DMS79 (cell line): Measurements from ENCODE around the gene VIPR2.

Experiments
- DNase-seq: peaks from one replicate; lab custom pipeline; 2025; lab: John Stamatoyannopoulos, UW

The VIPR2 gene

DNA sequence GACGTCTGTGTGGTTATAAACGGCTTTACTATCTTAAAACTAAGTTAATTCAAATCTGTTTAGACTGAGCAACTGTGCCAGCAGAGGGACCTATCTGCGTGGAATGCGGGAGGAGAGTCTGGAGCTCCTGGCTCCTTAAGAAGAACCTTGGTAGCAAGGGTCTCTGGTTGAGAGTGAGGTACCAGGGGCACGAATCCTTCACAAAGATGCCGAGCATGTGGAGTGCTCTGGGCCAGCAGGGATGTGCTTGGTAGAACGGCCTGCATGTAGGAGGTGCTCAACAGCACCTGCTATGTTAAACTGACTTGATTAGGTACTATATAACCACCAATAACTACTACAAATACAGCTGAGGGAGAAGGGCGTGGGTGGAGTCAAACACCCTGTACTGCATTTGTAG lies 102.6 kb downstream of the VIPR2 start:
- DNase-seq = no peak

DNA sequence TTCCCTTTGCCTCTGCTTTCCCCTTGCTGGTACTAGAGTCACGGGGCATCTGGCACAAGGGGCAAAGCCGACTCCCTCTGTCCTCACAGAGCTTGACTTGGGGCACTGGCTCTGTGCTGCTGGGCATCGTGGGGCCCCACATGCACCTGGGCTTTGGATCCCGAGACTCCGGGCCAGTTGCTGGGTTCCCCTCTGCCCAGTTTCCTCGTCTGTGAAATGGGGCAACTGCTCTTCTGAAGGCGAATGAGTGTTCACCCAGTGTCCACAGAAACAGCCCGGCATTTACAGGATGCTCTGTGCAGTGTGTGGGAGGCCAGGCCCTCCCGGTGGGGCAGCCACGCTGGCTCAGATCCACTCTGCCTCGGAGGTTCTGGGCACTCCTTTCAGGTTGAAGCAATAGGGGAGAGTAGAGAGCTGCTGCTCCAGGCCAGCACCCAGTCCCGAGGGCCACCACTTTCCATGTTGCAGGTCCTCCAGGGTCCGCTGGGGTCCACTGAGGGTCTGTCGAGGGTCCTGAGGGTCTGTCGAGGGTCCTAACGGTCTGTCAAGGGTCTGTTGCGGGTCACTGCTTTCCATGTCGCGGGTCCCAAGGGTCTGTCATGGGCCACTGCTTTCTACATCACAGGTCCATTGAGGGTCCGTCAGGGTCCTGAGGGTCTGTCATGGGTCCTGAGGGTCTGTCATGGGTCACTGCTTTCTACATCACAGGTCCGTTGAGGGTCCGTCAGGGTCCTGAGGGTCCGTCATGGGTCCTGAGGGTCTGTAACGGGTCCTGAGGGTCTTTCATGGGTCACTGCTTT lies 103.6 kb downstream of the VIPR2 start:
- DNase-seq = no peak

DNA sequence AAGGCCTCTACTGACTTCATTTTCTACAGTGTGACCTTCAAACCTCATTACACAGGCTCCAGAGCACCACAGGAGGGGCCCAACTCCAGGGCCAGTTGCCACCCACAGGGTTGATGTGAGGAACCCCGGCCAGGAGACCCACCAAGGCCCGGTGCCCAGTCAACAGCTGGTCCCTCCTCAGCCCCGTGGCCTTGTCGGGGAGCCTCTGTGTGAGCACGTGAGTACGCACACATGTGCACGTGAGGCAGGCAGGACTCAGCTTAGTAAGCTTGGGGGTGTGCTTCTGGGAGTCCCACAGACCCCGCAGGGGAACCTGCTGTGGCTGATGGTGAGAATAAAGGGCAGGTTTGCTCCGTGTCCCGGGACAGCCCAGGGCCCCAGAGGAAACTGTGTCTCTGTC lies 104.5 kb downstream of the VIPR2 start:
- DNase-seq = no peak

DNA sequence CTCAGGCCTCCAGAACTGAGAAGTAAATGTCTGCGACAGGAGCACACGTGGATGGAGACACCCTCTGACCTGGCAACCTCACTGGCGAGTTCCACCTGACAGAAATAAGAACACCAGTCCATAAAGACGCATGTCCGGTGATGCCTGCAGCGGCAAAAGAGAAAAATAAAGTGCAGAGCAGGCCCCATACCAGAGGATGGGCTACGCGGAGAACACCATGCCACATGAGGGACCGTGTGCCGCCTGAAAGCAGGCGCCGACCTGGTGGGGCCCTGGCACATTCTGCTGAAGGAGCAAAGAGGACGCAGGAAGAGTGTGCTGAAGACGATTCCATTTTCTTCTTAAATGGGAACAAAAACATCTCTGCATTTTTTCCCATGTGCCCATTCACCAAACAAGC lies 105.0 kb downstream of the VIPR2 start:
- DNase-seq = no peak

DNA sequence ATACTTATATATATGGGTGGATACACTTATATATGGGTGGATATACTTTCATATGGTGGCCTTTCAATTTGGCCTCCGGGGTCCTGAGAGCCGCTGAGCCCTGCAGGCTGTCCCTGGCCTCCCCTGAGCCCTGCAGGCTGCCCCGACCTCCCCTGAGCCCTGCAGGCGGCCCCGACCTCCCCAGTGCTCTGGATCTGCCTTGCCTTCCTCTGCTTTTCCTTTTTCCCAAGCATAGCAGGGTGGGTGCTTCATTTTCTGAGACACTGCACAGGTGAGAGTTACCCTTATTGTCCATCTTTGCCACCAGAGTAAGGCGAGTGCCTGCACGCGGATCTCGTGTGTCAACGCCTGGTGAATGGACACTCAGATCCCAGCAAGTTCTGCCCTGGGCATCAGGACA lies 106.6 kb downstream of the VIPR2 start:
- no peak for DNase-seq

DNA sequence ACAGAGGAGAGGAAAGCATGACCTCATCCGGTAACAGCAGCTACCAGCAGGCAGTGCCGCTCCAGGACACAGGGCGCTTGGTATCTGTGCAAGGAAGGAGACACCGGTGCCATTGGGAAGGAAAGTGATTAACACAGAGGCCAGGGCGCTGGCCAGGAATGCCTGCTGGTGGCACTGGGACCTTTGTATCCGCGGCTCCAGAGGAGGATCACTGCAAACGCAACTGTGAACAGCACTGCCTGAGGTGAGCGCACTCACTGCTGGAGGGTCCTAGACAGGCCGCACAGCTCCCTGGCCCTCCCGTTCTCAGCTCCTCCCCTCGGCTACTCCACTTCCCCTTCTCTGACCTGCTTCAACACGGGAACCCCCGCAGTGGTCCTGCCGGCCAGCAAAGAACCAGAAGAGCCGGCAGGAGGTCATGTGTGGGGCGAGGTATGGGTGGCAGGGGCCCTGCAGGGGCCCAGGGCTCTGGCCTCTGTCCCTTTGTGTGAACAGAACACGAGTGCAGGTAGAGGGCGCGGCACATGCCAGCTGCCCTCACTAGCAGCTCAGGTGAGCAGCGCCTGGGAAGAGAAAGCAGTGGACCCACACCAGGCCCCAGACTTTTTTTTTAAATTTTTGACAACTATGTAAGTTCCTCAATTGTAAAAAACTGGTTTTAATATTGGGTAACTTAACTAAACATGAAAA lies 107.6 kb downstream of the VIPR2 start:
- DNase-seq = peak; percentile 70

DNA sequence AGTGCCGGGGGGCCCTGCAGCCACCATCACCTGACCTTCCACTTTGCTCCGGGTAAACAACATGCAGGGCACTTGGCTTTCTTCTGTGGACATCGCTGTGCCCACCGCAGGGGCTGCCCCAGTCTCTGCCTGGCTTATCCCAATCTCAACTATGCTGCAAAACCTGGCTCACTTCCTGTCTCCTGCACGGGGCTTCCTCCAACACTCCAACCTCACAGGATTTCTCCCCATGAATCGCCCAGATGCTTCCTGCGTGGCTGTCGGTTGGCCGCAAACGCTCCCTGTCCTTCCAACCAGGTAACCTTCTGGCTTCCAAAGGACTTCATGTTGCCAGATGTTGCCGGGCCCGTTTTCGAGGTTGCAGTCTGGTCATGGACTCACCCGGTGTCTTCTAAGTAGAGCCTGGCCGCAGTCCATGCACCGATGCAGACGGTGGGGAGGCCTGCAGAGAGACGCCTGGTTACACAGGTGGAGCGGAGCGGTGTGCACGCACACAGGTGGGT lies 109.0 kb downstream of the VIPR2 start:
- DNase-seq = no peak

DNA sequence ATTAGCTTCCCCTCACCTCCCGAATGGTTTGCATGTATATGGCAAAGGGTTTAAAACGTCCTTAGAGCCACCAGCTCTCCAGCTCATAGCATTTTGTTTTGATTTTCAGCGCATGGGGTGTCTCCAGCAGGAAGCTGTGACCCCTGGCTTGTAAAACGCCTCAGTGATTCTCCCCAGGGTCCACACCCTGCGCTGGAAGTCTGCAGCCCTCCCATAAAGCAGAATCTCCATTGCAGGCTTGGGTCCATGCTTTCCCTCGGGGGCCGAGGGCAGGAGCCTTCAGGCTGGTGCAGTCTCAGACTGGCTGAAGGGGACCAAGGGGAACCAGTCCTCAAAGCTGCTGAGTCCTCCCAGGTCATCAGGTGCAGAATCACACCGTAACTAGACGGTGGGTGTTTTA lies 109.7 kb downstream of the VIPR2 start:
- no peak for DNase-seq

DNA sequence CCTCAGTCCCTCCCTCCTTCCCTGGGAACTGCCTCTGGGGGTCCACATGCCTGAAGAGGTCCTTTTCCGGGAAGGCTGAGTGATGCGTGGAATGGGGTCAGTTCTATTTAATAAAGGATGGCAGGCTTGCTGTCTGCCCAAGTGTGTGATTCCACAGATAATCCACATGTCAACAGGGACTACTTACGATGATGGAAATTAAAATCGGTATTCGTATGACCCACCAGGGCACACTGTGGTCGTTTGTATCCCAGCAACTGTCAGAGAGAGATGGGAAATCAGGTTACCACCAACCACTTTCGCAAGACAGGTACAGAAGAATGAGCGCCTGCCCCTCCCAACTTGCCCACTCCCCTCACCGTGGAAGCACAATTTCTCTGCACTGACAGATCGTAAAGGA lies 110.3 kb downstream of the VIPR2 start:
- DNase-seq = no peak

DNA sequence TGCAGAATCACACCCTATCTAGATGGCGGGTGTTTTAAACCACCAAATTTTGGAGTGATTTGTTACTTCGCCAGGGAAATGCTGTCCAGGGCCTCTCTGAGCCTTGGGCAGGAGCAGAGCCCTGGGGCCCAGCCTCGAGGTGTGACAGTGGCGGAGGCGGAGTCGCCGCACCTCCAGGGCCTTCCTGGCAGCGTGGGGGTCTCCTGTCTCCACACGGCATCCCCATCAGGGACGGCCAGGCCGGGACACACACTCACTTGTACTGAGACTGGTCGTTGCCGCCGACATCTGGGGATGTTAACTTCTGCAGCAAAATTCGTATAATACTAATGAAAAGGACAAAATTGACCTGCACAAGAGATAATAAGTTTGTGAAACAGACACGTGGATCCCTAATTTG lies 110.7 kb downstream of the VIPR2 start:
- no peak for DNase-seq

DNA sequence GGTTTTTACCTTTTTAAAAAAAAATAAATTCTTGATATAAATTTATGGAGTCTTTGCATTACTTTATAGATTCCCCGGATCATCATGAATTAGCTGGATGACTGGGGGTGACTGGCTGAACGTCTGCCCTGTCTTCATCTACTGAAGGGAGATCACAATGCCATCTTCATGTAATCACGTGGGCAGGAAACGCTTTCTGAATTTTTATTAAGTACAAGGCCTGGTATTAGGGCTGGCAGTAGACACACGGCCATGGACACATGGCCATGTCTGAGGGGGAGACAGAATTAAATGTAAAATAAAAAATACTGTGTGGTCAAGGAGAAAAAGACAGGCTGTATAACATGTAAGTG lies 111.2 kb downstream of the VIPR2 start:
- DNase-seq = no peak

DNA sequence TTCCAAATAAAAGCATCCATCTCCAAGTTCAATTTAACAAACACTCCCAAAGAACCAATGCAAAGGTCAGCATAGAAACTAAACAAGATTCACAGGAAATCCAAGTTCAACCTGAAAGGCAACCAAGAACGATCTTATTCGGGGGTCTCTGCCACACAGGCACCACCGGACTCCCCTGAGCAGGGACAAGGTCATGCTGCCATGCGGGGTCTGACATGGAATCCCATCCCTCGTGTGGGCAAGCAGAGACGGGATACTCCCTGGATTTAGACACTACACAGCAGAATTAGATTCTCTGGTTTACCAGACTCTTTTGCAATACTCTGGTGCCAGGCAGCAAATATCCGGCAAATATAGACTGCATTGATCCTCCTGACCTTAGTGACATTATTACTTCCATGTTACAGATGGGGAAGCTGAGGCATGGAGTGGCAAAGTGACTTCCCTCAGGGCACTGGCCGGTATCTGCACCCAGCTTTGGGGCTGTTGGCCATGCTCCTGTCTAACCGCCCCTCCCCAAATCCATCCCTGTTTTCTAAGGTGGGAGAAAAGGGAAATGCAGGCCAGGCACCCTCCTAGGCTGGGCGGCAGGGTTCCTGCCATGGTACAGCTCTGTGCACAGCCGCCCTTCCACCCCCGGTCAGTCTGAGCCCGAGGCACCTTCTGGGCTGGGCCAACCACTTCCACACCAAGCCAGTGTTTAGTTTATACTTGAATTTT lies 111.8 kb downstream of the VIPR2 start:
- DNase-seq = no peak

DNA sequence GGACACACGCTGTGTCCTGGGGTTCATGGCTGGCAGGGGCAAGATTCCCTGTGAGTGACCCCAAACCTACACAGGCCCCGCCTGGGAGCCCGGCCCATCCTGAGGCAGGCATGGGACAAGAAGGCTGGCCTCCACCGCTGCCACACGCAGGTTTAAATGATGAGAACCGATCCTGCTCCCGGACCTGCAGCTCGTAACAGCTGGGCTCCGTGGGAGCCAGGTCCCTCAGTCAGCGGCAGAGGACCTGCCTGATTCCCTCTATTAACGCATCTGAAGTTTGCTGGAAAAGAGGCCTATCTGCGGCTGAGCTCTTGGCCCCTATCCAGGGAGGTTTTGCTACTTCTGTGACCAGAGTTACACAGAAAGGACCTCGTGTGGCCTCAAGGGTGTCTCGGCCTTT lies 112.3 kb downstream of the VIPR2 start:
- no peak for DNase-seq

DNA sequence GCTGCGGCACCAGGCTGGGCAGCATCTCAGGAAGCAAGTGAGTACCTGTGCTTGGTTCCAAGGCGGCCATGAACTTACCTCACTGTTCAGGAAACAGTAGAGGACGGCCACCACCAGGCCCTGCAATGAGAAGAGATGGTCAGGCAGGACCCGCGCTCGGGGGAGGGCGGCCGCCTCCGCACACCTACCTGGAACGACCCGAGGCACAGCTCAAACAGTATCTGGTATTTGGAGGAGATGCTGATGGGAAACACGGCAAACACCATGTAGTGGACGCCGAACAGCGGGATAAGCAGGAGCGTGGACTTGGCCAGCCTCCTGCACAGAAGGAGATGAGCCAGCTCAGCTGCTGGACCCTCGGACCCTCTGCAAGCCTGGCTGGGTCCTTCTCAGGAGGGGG lies 112.9 kb downstream of the VIPR2 start:
- no peak for DNase-seq

DNA sequence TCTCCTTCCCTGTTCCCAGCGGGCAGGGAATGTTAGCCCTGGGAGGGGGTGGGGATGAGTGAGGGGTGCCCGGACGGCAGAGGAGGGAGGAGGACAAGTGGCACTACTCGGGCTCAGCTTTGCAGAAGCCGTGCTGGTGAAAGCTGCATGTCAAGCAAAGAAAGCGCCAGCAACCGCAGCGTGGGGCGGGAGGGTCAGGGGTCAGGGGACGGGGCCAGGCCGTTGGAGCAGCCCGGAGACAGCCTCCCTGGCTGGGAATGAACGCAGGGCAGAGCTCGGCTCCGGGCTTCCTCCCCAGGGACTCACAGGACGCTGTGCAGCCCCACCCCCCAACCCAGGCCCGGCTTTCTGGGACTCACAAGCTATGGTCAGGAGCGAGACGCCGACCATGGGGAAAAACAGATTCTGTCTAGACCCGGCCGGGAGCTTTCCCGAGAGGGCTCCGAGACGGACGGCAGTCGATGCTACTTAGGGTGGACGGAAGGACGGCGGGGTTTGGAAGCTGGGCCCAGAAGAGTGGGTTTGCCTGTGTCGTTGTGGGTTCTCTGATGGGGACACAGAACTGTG lies 113.4 kb downstream of the VIPR2 start:
- no peak for DNase-seq

DNA sequence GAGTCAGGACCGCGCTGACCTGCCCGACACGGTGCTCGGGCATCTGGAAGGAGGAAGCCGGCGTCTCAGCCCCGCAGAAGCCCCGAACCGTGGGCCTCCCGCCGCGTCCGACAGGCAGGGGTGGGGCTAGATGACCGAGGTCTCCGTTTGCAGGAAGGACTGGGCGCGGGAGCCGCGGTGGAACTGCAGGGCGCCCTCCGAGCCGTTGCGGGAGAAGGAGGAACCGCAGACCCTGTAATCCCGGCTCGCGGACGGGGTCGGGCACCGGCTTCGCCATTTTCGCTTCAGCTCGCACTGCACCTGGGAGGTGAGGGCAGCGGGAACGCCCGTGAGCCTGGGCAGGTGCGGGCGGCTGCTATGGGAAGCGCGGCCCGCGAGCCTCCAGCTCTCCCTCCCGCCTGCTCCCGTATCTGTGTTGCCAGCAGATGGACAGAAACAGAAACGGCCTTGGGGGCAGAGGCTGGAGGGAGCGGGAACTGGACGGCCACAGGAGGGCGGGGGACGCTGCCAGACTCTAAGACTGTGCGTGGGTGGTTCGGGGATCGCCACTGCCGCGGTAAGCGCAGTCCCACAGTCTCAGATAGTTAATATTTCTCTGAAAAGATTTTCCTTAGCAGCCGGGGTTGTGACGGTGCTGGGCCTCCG lies 114.1 kb downstream of the VIPR2 start:
- peak; percentile 31 for DNase-seq

DNA sequence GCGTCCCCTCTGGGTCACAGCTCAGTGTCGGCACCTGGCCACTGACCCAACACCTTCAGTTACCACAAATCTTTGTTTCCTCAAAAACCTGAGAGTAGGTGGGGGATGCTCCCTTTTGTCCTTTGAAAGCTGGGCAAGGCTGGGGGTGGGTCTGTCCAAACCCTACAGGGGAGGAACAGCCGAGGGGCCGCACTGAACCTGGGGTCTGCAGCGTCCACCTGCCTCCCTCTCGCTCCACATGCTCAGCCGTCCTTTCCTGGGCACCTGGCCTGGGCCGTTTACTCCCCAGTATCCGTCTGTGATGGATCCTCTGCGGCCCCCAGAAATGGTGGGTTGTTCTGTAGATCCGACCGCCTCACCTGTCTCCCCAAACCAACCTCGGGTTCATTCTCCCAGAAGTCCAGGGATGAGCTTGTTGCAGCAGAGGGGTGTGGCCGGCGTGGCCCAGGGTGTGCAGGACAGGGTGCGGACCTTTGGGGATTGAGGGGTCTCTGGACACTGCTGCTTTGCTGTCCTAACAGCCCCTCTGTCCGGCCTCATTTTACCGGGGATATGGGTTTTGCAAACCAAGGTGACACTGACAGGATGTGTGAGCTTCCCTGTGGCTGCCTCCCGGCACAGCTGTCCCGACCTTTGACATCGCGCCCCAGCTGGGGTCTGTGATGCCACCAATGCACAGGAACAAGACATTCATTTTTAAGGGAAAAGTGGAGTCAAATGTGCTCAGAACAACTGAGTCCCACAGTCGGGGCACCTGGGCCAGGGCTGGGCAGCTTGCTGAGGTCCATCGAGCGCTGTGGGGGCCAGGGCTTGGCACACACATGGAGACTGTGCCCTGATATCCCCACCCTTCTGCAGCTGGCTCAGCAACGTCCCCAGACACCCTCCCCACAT lies 115.9 kb downstream of the VIPR2 start:
- no peak for DNase-seq

DNA sequence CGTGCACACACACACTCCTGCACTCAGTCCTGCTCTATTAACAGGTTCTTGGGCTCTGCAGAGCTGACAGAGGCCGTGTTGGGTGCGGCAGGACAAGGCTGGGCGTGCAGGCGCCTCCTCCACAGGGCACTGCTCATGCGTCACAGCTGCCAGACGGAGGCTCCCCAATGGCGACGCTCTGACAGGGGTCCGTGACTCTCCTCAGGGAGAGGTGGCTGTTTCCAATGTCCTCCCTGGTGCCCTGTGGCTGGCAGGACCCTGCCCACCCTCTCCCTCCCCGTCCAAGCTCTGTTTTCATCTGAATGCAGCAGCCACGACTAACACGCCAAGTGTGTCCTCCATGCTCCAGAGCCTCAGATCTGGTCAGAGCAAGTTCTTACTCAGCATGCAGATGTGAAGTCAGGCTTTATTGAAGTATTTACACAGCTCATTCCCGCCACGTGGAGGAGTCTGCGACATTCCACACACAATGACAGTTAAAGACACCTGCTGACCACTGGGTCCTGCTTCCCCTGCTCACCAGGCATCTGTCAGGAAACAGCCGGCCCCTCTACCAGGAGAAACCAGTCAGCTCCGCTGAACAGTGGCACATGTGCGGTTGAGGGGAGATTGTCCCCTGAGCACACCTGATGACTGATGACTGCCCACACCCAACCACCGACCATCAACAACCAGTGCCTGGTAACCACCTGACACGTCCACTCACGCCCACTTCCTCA lies 116.7 kb downstream of the VIPR2 start:
- peak; percentile 65 for DNase-seq

DNA sequence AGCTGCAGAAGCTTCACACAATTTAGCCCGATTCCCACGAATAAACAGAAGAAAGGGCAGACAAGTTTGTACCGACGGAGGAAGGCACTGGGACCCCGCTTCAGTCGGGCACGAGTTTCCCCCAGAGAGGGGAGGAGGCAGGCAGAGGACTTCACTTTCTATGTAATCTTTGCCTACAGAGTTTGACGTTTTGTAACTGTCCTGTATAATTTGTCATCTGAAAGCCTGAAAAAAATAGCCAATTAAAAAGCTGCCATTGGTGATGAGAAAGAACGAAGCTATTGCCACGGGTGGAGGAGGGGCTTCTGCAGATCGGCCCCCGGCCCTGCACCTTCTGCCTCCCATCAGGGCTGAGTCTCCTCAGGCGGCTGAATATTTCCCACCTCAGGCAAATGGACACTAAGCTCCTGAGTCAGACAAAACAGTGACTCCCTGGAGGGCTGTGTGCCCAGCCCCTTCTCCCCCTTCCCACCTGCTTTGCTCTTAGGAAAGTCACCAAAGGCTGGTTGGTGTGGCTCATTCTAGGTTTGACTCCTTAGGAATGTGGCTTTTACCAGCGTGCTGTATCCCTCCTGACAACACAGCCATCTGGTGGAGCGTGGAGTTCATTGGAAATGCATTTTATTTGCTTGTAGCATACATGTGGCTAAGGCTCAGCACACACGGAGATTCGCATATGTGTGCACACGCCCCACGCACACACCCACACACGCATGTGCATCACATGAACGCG lies 117.4 kb downstream of the VIPR2 start:
- peak; percentile 65 for DNase-seq
